Measurements from ENCODE around the gene BTBD17.

BTBD17 gene

DNA sequence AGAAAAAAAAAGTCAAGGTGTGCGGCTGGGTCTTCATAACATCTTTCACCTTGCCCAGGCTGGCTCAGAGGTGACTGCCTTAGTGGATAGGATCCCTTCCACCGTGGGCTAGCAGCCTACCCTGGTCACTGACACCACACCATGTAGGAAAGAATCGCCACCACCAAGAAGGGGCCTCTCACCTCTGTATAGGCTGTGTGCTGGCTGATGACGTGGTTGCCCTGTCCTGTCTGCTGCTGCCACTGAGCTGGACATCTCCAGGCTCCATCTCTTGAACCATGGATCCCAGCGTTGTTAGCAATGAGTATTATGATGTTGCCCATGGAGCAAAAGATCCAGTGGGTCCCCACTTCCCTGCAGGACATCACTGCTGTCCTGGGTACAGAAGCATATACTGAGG, 5.5 kb upstream of the BTBD17 start, which contains the start of gene GPR142:
Gene GPR142 (plus strand): TSS at position 301 of the 400 bp plus-strand sequence. CDS start 2,035 bp downstream, outside the sequence.
- no peak for TF ChIP-seq EP300 (IDR thresholded peaks at IDR 0.05; ENCODE audit: borderline replicate concordance)
- TF ChIP-seq, protein P1, sequence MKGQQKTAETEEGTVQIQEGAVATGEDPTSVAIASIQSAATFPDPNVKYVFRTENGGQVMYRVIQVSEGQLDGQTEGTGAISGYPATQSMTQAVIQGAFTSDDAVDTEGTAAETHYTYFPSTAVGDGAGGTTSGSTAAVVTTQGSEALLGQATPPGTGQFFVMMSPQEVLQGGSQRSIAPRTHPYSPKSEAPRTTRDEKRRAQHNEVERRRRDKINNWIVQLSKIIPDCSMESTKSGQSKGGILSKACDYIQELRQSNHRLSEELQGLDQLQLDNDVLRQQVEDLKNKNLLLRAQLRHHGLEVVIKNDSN (IDR thresholded peaks at IDR 0.05) = no peak
- TF ChIP-seq, protein P2, sequence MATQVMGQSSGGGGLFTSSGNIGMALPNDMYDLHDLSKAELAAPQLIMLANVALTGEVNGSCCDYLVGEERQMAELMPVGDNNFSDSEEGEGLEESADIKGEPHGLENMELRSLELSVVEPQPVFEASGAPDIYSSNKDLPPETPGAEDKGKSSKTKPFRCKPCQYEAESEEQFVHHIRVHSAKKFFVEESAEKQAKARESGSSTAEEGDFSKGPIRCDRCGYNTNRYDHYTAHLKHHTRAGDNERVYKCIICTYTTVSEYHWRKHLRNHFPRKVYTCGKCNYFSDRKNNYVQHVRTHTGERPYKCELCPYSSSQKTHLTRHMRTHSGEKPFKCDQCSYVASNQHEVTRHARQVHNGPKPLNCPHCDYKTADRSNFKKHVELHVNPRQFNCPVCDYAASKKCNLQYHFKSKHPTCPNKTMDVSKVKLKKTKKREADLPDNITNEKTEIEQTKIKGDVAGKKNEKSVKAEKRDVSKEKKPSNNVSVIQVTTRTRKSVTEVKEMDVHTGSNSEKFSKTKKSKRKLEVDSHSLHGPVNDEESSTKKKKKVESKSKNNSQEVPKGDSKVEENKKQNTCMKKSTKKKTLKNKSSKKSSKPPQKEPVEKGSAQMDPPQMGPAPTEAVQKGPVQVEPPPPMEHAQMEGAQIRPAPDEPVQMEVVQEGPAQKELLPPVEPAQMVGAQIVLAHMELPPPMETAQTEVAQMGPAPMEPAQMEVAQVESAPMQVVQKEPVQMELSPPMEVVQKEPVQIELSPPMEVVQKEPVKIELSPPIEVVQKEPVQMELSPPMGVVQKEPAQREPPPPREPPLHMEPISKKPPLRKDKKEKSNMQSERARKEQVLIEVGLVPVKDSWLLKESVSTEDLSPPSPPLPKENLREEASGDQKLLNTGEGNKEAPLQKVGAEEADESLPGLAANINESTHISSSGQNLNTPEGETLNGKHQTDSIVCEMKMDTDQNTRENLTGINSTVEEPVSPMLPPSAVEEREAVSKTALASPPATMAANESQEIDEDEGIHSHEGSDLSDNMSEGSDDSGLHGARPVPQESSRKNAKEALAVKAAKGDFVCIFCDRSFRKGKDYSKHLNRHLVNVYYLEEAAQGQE (IDR thresholded peaks at IDR 0.05; ENCODE audit: low read depth) = no peak
- no peak for TF ChIP-seq TCF12 (IDR thresholded peaks at IDR 0.05; ENCODE audit: low read depth)
- TF ChIP-seq, protein P3, sequence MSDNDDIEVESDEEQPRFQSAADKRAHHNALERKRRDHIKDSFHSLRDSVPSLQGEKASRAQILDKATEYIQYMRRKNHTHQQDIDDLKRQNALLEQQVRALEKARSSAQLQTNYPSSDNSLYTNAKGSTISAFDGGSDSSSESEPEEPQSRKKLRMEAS (IDR thresholded peaks at IDR 0.05) = no peak
- TF ChIP-seq CREB1 (IDR thresholded peaks at IDR 0.05; ENCODE audit: low read depth) = no peak
- TF ChIP-seq FOXM1 (IDR thresholded peaks at IDR 0.05; ENCODE audit: borderline replicate concordance, low read depth) = no peak
- no peak for TF ChIP-seq EGR1 (IDR thresholded peaks at IDR 0.05)
- no peak for TF ChIP-seq ZBTB7A (IDR thresholded peaks at IDR 0.05; ENCODE audit: low read depth)
- TF ChIP-seq TEAD4 (IDR thresholded peaks at IDR 0.05) = no peak
- no peak for TF ChIP-seq YY1 (IDR thresholded peaks at IDR 0.05; ENCODE audit: low read depth)
- TF ChIP-seq TAF1 (IDR thresholded peaks at IDR 0.05; ENCODE audit: low read depth) = no peak
- no peak for TF ChIP-seq RAD21 (IDR thresholded peaks at IDR 0.05; ENCODE audit: low read depth)
- no peak for TF ChIP-seq CEBPB (IDR thresholded peaks at IDR 0.05)
- no peak for TF ChIP-seq NFIC (IDR thresholded peaks at IDR 0.05)

DNA sequence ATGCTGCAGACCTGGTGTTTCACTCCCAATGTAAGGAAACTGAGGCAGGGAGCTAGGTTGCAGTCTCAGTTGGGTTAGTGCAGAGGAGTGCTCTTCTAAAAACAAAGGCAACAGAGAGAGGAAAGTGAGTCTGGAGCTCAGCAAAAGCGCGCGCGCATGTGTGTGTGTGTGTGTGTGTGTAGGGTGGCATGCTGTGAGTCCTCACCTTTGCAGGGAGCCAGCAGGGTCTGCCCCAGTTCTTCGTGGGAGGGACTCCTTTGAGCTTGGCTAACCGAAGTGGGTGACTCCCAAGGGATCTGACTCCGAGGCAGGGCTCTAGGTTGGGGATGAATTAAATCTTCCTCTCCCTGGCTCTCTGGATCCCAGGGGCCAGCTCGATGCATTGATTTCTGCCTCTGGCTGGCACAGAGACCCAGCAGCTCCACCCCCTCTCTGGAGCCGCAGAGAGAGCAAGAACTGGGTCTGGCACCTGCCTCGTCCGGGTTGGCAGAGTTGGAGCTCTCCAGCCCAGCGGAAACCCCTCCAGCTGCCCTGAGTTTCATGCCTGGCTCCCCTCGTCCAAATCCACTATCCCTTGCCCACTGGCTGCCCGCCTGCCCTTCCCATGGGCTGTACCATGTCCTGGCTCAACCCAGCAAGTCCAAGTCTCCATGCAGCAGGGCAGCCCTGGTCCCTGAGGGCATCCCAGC, 1.3 kb upstream of the BTBD17 start:
- TF ChIP-seq FOXM1 (IDR thresholded peaks at IDR 0.05; ENCODE audit: borderline replicate concordance, low read depth) = no peak
- TF ChIP-seq CREB1 (IDR thresholded peaks at IDR 0.05; ENCODE audit: low read depth) = no peak
- no peak for TF ChIP-seq EP300 (IDR thresholded peaks at IDR 0.05; ENCODE audit: borderline replicate concordance)
- no peak for TF ChIP-seq ZBTB7A (IDR thresholded peaks at IDR 0.05; ENCODE audit: low read depth)
- TF ChIP-seq, protein P1 (IDR thresholded peaks at IDR 0.05) = no peak
- TF ChIP-seq, protein P3 (IDR thresholded peaks at IDR 0.05) = no peak
- no peak for TF ChIP-seq NFIC (IDR thresholded peaks at IDR 0.05)
- no peak for TF ChIP-seq EGR1 (IDR thresholded peaks at IDR 0.05)
- TF ChIP-seq TAF1 (IDR thresholded peaks at IDR 0.05; ENCODE audit: low read depth) = no peak
- TF ChIP-seq CEBPB (IDR thresholded peaks at IDR 0.05) = no peak
- TF ChIP-seq, protein P2 (IDR thresholded peaks at IDR 0.05; ENCODE audit: low read depth) = no peak
- TF ChIP-seq TEAD4 (IDR thresholded peaks at IDR 0.05) = no peak
- no peak for TF ChIP-seq YY1 (IDR thresholded peaks at IDR 0.05; ENCODE audit: low read depth)
- no peak for TF ChIP-seq TCF12 (IDR thresholded peaks at IDR 0.05; ENCODE audit: low read depth)
- no peak for TF ChIP-seq RAD21 (IDR thresholded peaks at IDR 0.05; ENCODE audit: low read depth)

DNA sequence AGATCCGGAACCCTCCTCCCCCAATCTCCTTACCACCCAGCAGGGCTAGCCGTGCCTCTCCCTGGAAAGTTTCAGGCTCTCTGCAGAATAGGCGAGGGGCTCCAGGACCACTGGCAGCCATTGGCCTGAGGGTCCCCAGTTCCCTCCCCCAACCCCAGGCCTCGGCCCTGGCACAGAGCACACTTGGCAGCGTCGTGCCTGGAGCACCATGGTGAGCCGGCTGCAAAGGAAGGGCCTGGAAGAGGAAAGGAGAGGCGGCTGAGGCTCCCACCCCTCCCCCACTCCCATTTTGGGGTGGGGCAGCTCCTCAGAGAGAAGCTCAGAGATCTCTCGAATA, 369 bp upstream of the BTBD17 start:
- no peak for TF ChIP-seq EGR1 (IDR thresholded peaks at IDR 0.05)
- TF ChIP-seq CEBPB (IDR thresholded peaks at IDR 0.05) = no peak
- TF ChIP-seq RAD21 (IDR thresholded peaks at IDR 0.05; ENCODE audit: low read depth) = no peak
- TF ChIP-seq FOXM1 (IDR thresholded peaks at IDR 0.05; ENCODE audit: borderline replicate concordance, low read depth) = no peak
- TF ChIP-seq, protein P3 (IDR thresholded peaks at IDR 0.05) = no peak
- no peak for TF ChIP-seq EP300 (IDR thresholded peaks at IDR 0.05; ENCODE audit: borderline replicate concordance)

DNA sequence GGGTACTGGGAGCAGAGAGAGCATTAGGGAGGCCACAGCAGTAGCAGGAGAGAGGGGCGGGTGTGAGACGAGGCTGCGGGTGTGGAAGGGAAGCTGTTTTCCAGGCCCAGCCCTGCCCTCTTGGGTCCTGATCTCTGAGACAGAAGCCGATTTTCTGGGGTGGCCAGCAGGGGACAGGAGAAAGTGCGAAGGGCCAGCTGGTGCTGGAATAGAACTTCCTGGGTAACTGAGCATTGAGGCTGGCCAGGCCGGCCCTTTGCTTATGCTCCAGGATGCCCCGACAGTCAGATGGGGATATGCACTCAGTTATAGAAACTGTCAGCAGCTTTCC, 804 bp downstream of the BTBD17 start:
- TF ChIP-seq, protein P2 (IDR thresholded peaks at IDR 0.05; ENCODE audit: low read depth) = no peak
- TF ChIP-seq RAD21 (IDR thresholded peaks at IDR 0.05; ENCODE audit: low read depth) (no peak), FOXM1 (IDR thresholded peaks at IDR 0.05; ENCODE audit: borderline replicate concordance, low read depth) (no peak), NFIC (IDR thresholded peaks at IDR 0.05) (no peak), TEAD4 (IDR thresholded peaks at IDR 0.05) (no peak), TAF1 (IDR thresholded peaks at IDR 0.05; ENCODE audit: low read depth) (no peak), CREB1 (IDR thresholded peaks at IDR 0.05; ENCODE audit: low read depth) (no peak), TCF12 (IDR thresholded peaks at IDR 0.05; ENCODE audit: low read depth) (no peak), YY1 (IDR thresholded peaks at IDR 0.05; ENCODE audit: low read depth) (no peak), EP300 (IDR thresholded peaks at IDR 0.05; ENCODE audit: borderline replicate concordance) (no peak), EGR1 (IDR thresholded peaks at IDR 0.05) (no peak), ZBTB7A (IDR thresholded peaks at IDR 0.05; ENCODE audit: low read depth) (no peak), CEBPB (IDR thresholded peaks at IDR 0.05) (no peak)
- TF ChIP-seq, protein P3 (IDR thresholded peaks at IDR 0.05) = no peak
- TF ChIP-seq, protein P1 (IDR thresholded peaks at IDR 0.05) = no peak

Data from Ishikawa (cell line).